Uterus (tissue), 2 donors: Measurements from ENCODE around the gene HOXC6.

Experiments used
- POLR2A ChIP-seq, 2 donors: fragments of 450-650 bp; IDR thresholded peaks; one replicate each; pipeline ENCODE4 v1.6.1; 2016; ENCODE audit warnings: antibody characterized with exemption in 2 of 2, mild to moderate bottlenecking in 1 of 2, moderate library complexity in 1 of 2
- TF ChIP-seq, protein P1 (sequence below), 4 experiments: fragments of 200-600 bp in 2 of 4; fragments of 450-650 bp in 2 of 4; sonication (generic) in 2 of 4; IDR thresholded peaks; one replicate each; pipeline ENCODE4 v1.5.1; 2016 to 2019; ENCODE audit warnings: antibody characterized with exemption in 4 of 4, mild to moderate bottlenecking in 2 of 4, moderate library complexity in 1 of 4

DNA sequence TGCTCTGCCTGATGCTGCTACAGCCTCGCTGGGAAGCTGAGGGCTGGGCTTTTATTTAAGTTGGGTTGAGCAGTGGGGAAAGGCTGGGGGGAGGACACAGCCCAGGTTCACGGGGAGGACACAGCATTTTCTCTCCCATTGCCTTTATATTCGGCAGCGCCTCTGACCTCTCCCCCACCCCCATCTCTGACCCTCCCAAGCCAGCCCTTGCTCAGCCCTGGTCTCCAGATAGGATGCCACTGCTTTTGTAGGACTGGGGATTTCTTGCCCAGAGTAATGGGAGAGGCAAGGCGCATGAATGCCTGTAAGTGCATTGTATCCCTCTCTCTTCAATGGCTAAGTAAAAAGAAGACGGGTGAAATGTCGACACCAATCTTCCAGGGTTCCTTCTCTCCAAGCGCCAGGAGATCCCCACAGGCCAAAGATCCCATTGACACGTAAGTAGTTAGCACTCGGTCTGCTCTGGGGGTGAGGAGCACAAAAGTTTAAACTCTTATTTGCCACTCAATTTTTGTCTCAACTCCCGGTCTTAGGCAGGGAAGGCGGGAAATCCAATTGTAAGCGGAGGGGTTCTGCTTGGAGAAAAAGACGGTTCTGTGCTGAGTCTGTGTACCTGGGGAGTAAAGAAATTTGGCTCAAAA is 30.0 kb downstream of the HOXC6 start:
- TF ChIP-seq, protein P1, sequence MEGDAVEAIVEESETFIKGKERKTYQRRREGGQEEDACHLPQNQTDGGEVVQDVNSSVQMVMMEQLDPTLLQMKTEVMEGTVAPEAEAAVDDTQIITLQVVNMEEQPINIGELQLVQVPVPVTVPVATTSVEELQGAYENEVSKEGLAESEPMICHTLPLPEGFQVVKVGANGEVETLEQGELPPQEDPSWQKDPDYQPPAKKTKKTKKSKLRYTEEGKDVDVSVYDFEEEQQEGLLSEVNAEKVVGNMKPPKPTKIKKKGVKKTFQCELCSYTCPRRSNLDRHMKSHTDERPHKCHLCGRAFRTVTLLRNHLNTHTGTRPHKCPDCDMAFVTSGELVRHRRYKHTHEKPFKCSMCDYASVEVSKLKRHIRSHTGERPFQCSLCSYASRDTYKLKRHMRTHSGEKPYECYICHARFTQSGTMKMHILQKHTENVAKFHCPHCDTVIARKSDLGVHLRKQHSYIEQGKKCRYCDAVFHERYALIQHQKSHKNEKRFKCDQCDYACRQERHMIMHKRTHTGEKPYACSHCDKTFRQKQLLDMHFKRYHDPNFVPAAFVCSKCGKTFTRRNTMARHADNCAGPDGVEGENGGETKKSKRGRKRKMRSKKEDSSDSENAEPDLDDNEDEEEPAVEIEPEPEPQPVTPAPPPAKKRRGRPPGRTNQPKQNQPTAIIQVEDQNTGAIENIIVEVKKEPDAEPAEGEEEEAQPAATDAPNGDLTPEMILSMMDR (IDR thresholded peaks at IDR 0.05), result no peak
- TF ChIP-seq POLR2A (IDR thresholded peaks at IDR 0.05), result no peak
